ENCODE measurements around the gene FAU.

Gene FAU

GRCh38 chr11:65126624-65127274 lies 4.8 kb upstream of the FAU start:
- no peak for TF ChIP-seq REST (IDR thresholded peaks at IDR 0.05; ENCODE audit: insufficient read depth in 1 of 2, low read depth in 2 of 2, low read length in 2 of 2)
- no peak for TF ChIP-seq TAF1 (IDR thresholded peaks at IDR 0.05; ENCODE audit: borderline replicate concordance, insufficient read depth, low read length)

GRCh38 chr11:65125197-65126056 lies 3.5 kb upstream of the FAU start:
- TF ChIP-seq FOXP2 (optimal IDR thresholded peaks at IDR 0.05; ENCODE audit: borderline replicate concordance, extremely low read depth, extremely low read length, insufficient read depth) (no peak), SIN3A (IDR thresholded peaks at IDR 0.05; ENCODE audit: borderline replicate concordance, insufficient read depth, low read length) (no peak), TAF1 (IDR thresholded peaks at IDR 0.05; ENCODE audit: borderline replicate concordance, insufficient read depth, low read length) (no peak), POLR2AphosphoS5 (IDR thresholded peaks at IDR 0.05; ENCODE audit: low read depth, low read length) (no peak), REST (IDR thresholded peaks at IDR 0.05; ENCODE audit: insufficient read depth in 1 of 2, low read depth in 2 of 2, low read length in 2 of 2) (no peak)

- TF ChIP-seq TAF1 (IDR thresholded peaks at IDR 0.05; ENCODE audit: borderline replicate concordance, insufficient read depth, low read length) (no peak), FOXP2 (optimal IDR thresholded peaks at IDR 0.05; ENCODE audit: borderline replicate concordance, extremely low read depth, extremely low read length, insufficient read depth) (no peak), REST (IDR thresholded peaks at IDR 0.05; ENCODE audit: insufficient read depth in 1 of 2, low read depth in 2 of 2, low read length in 2 of 2) (no peak), SIN3A (IDR thresholded peaks at IDR 0.05; ENCODE audit: borderline replicate concordance, insufficient read depth, low read length) (no peak), POLR2AphosphoS5 (IDR thresholded peaks at IDR 0.05; ENCODE audit: low read depth, low read length) (no peak)
These were observed 2.7 kb upstream of the FAU start for GRCh38 chr11:65124480-65125196.

- TF ChIP-seq FOXP2 (optimal IDR thresholded peaks at IDR 0.05; ENCODE audit: borderline replicate concordance, extremely low read depth, extremely low read length, insufficient read depth) = no peak
- TF ChIP-seq TAF1 (IDR thresholded peaks at IDR 0.05; ENCODE audit: borderline replicate concordance, insufficient read depth, low read length) = no peak
- TF ChIP-seq POLR2AphosphoS5 (IDR thresholded peaks at IDR 0.05; ENCODE audit: low read depth, low read length) = no peak
- no peak for TF ChIP-seq SIN3A (IDR thresholded peaks at IDR 0.05; ENCODE audit: borderline replicate concordance, insufficient read depth, low read length)
- TF ChIP-seq REST (IDR thresholded peaks at IDR 0.05; ENCODE audit: insufficient read depth in 1 of 2, low read depth in 2 of 2, low read length in 2 of 2) = no peak
These were observed 478 bp downstream of the FAU start for GRCh38 chr11:65121447-65121864.
